BE2C (cell line): ENCODE results near the gene PRR5.
A peak's percentile ranks its signal among the peaks of the same experiment; 100 is the strongest.

Experiments
- DNase-seq: peaks from one replicate; pipeline ENCODE4 v3.0.0-alpha.2; 2020
- H3K27me3 ChIP-seq: fragments of 250-450 bp; sonication (Bioruptor Pico); 2 replicates; pipeline ENCODE4 v1.5.1; 2020; ENCODE audit warnings: mild to moderate bottlenecking
- H3K36me3 ChIP-seq: fragments of 250-450 bp; sonication (Bioruptor Pico); 2 replicates; pipeline ENCODE4 v1.5.1; 2020; ENCODE audit warnings: mild to moderate bottlenecking
- H3K4me1 ChIP-seq: fragments of 250-450 bp; sonication (Bioruptor Pico); 2 replicates; pipeline ENCODE4 v1.5.1; 2020
- H3K4me3 ChIP-seq: 2 replicates; pipeline ENCODE4 v1.5.1; 2011; ENCODE audit warnings: low read depth, low read length
- H3K9me3 ChIP-seq: fragments of 250-450 bp; sonication (Bioruptor Pico); 2 replicates; pipeline ENCODE4 v1.5.1; 2020
- CTCF ChIP-seq: IDR thresholded peaks from 2 replicates; pipeline ENCODE4 v1.5.1; 2012; ENCODE audit warnings: mild to moderate bottlenecking, low read depth, low read length

The PRR5 gene

DNA sequence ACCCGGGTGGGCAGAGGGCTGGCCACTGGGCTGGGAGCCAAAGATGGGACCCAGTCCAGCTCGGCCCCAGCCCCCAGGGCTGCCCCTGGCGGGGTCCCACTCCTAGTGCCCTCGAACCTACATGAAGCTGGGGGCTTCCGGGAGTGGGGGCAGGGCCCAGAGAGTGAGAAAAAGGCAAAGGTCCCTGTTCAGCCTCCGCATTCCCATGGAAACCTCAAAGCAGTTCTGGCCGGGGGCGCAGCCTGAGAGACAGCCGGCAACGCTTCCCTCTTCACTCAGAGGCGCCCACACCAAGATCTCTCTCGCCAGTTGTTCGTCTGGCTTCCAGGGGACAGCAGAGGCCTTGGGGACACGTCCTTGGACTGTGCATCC lies 28.0 kb downstream of the PRR5 start:
- Histone ChIP-seq H3K36me3 (no peaks in the 10 kb centered on the region), H3K9me3 (no peaks in the 10 kb centered on the region), H3K4me3 (peak overlapping the region; percentile 27), H3K4me1 (peaks cover 13% of the 10 kb centered on the region), H3K27me3 (no peaks in the 10 kb centered on the region)
- no peak for TF ChIP-seq CTCF
- DNase-seq = no peak

DNA sequence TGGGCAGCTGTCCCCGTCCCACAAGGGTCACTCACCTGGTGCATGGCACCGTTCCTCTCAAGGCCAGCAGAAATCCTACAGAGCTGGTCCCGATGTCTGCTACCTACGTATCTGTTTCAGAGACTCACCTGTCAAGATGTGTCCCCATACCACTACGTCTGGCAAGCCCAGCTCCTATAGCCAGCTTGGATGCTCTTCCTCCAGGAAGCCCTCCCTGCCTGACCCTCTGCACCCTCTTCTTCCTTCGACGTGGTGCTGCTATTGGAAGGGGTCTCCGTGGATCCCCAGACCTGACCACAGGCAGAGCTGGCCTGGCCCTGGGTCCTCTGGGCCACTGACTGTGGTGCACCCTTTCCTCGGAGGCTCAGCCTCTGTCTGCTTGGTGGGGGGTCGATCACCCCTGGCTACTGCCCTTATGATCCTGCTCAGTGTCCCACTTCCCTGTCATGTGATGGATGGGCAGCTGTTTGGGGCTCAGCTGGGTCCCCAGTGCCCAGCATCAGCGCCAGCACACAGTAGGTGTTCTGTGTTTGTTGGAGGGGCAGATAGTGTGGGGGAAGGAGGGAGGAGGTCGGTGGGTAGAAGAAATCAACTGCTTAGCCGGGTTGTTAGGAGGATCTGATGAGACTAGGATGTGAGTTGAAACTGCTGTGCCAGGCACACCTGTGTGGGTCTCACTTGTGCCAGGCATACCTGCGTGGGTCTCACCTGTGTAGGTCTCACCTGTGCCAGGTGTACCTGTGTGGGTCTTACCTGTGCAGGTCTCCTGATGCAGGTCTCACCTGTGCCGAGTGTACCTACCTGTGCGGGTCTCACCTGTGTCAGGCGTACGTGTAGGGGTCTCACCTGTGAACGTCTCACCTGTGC lies 28.7 kb downstream of the PRR5 start:
- no peaks in the 10 kb centered on the region for H3K27me3 ChIP-seq
- no peak overlapping the region for H3K4me3 ChIP-seq
- no peak for DNase-seq
- H3K9me3 ChIP-seq = no peaks in the 10 kb centered on the region
- TF ChIP-seq CTCF = no peak
- peaks cover 13% of the 10 kb centered on the region for H3K4me1 ChIP-seq
- H3K36me3 ChIP-seq = no peaks in the 10 kb centered on the region

DNA sequence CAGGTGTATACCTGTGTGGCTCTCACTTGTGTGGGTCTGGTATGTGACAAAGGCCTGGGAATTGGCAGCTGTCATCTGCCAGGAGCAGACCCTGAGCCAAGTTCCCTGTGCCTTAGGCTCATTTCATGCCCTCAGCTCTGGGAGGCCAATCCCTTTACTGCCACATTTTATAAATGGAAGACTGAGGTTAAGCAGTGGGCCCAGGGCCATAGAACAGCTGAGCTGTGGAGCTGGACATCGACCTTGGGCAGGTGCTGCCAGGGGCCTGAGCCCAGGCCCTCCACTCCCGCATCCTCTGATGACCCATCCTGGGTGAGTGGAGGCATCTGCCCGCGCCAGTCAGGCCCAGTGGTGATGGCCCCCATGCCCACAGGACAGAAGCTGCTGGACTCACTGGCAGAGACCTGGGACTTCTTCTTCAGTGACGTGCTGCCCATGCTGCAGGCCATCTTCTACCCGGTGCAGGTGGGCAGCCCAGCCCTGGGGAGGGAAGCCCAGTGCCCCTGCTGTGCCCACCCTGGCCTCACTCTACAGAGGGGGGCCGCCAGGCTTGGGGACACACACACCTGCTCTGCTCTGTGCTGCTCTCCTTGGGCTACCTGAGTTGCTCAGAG lies 29.5 kb downstream of the PRR5 start:
- DNase-seq = no peak
- H3K4me3 ChIP-seq = no peak overlapping the region
- TF ChIP-seq CTCF = no peak
- peaks cover 13% of the 10 kb centered on the region for H3K4me1 ChIP-seq
- no peaks in the 10 kb centered on the region for H3K27me3 ChIP-seq
- no peaks in the 10 kb centered on the region for H3K36me3 ChIP-seq
- no peaks in the 10 kb centered on the region for H3K9me3 ChIP-seq

DNA sequence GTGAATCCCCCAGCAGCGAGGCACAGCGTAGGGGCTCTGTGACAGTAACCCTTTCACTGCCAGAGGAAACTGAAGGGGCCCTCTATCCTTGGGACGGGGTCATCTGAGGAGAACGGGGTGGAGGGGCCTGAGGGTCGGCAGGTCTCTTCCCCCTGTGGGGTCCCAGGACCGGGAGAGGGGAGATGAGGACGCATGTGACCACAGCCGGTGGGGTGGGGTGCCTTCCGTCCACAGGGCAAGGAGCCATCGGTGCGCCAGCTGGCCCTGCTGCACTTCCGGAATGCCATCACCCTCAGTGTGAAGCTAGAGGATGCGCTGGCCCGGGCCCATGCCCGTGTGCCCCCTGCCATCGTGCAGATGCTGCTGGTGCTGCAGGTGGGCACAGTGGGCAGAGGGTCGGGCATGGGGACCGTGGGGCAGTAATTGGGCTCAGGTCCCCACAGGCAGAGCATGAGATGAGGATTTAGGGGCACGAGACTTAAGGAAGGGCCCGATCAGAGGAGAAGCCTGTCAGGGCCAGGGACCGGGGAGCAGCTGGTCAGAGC lies 30.1 kb downstream of the PRR5 start:
- Histone ChIP-seq H3K36me3 (no peaks in the 10 kb centered on the region), H3K4me1 (peaks cover 13% of the 10 kb centered on the region), H3K4me3 (no peak overlapping the region), H3K27me3 (no peaks in the 10 kb centered on the region), H3K9me3 (no peaks in the 10 kb centered on the region)
- TF ChIP-seq CTCF = no peak
- no peak for DNase-seq

- H3K27me3 ChIP-seq = no peaks in the 10 kb centered on the region
- no peaks in the 10 kb centered on the region for H3K36me3 ChIP-seq
- no peak for DNase-seq
- H3K4me1 ChIP-seq = peaks cover 13% of the 10 kb centered on the region
- no peak overlapping the region for H3K4me3 ChIP-seq
- TF ChIP-seq CTCF = no peak
- no peaks in the 10 kb centered on the region for H3K9me3 ChIP-seq
Observed at GRCh38 chr22:44732661-44733060, 30.7 kb downstream of the PRR5 start.
